Astrocyte (in vitro differentiated cells and primary cell): ENCODE measurements around the gene BARX2. TPM values are rescaled to one million over a fixed set of nuclear protein-coding genes. Genes with fewer than 3 reads are reported as not detected.

Source experiments
- DNase-seq: peaks from one replicate; pipeline ENCODE4 v3.0.0-alpha.2; 2010; ENCODE audit warnings: low read depth
- FAIRE-seq: peaks from 2 replicates; lab custom pipeline; 2011; peaks lifted over from hg19 to GRCh38; lab: Jason Lieb, UNC
- H2AFZ ChIP-seq: 2 replicates; pipeline ENCODE4 v1.6.0; 2012; ENCODE audit warnings: low read depth, low read length, inconsistent platforms
- H3K27ac ChIP-seq: 2 replicates; pipeline ENCODE4 v1.5.1; 2011; ENCODE audit warnings: low read depth, low read length, inconsistent platforms
- H3K27me3 ChIP-seq: 2 replicates; pipeline ENCODE4 v1.6.0; 2011; ENCODE audit warnings: low read length, inconsistent platforms; ENCODE audit not compliant: insufficient read depth
- H3K36me3 ChIP-seq: 2 replicates; pipeline ENCODE4 v1.5.1; 2011; ENCODE audit warnings: low read length, inconsistent platforms; ENCODE audit not compliant: insufficient read depth
- H3K4me1 ChIP-seq: 2 replicates; pipeline ENCODE4 v1.5.1; 2011; ENCODE audit warnings: low read length, inconsistent platforms; ENCODE audit not compliant: insufficient read depth
- H3K4me2 ChIP-seq: 2 replicates; pipeline ENCODE4 v1.6.0; 2012; ENCODE audit warnings: low read length, inconsistent platforms
- H3K4me3 ChIP-seq: 2 replicates; pipeline ENCODE4 v1.5.1; 2011; ENCODE audit warnings: low read depth, mild to moderate bottlenecking, low read length, inconsistent platforms; ENCODE audit not compliant: insufficient read depth
- H3K79me2 ChIP-seq: 2 replicates; pipeline ENCODE4 v1.6.0; 2012; ENCODE audit warnings: mild to moderate bottlenecking, low read length, inconsistent platforms; ENCODE audit not compliant: insufficient read depth
- H3K9ac ChIP-seq: 2 replicates; pipeline ENCODE4 v1.6.0; 2012; ENCODE audit warnings: mild to moderate bottlenecking, low read length, inconsistent platforms
- H3K9me3 ChIP-seq: 2 replicates; pipeline ENCODE4 v1.5.1; 2012; ENCODE audit warnings: low read depth, mild to moderate bottlenecking, low read length, inconsistent platforms; ENCODE audit not compliant: insufficient read depth
- H4K20me1 ChIP-seq: 2 replicates; pipeline ENCODE4 v1.6.0; 2012; ENCODE audit warnings: low read length, inconsistent platforms; ENCODE audit not compliant: insufficient read depth
- H3K27ac Mint-ChIP-seq: one replicate; pipeline ENCODE4 v1.8.0; 2021; ENCODE audit warnings: mild to moderate bottlenecking, mixed read lengths; ENCODE audit not compliant: unreplicated experiment
- H3K27me3 Mint-ChIP-seq: one replicate; pipeline ENCODE4 v1.8.0; 2021; ENCODE audit warnings: low read depth, mixed read lengths; ENCODE audit not compliant: unreplicated experiment
- H3K36me3 Mint-ChIP-seq: one replicate; pipeline ENCODE4 v1.8.0; 2021; ENCODE audit warnings: low read depth, mixed read lengths; ENCODE audit not compliant: unreplicated experiment
- H3K4me1 Mint-ChIP-seq: one replicate; pipeline ENCODE4 v1.8.0; 2021; ENCODE audit warnings: low read depth, mixed read lengths; ENCODE audit not compliant: unreplicated experiment
- H3K4me3 Mint-ChIP-seq: one replicate; pipeline ENCODE4 v1.8.0; 2021; ENCODE audit warnings: mild to moderate bottlenecking, moderate library complexity, mixed read lengths; ENCODE audit not compliant: unreplicated experiment
- H3K9me3 Mint-ChIP-seq: one replicate; pipeline ENCODE4 v1.8.0; 2021; ENCODE audit warnings: mild to moderate bottlenecking, mixed read lengths; ENCODE audit not compliant: unreplicated experiment
- EZH2 ChIP-seq: IDR thresholded peaks from 2 replicates; pipeline ENCODE4 v1.6.1; 2012; ENCODE audit warnings: mild to moderate bottlenecking, low read length, inconsistent platforms; ENCODE audit not compliant: insufficient read depth
- total RNA-seq: library from RNA; stranded (reverse); gene quantifications from 2 replicates; pipeline ENCODE4 v1.2.1, GENCODE V29; 2021
- TF ChIP-seq, protein P1 (sequence below): IDR thresholded peaks from 2 replicates; pipeline ENCODE4 v1.5.1; 2011; ENCODE audit warnings: low read depth, mild to moderate bottlenecking, inconsistent platforms, low read length, moderate library complexity; ENCODE audit not compliant: insufficient read depth

Gene BARX2
- total RNA-seq, 1 donor from 2014 or later, result not detected

DNA sequence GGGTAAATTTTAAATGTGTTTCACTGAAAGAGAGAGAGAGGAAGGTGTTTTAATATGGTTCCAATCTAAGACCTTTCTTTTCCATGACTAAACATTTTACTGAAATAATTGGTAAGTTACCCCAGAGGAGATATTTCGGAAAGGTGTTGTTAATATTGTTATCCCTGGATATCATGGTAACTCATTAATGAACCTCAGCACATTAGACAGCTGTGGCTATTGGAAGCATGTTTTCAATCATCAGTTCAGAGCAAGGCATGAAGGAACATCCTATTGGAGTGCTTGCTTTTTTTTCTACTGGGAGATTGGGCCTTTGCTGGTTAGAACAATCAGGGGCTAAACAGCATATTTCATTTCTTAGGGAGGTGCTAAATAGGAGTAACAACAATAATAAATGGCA, 11.8 kb downstream of the BARX2 start:
- H3K36me3 Mint-ChIP-seq, result no peaks in the 10 kb centered on the region
- Histone ChIP-seq H3K9me3 (no peaks in the 10 kb centered on the region), H3K79me2 (no peaks in the 10 kb centered on the region), H3K9ac (no peak overlapping the region), H2AFZ (no peak overlapping the region), H3K4me3 (no peak overlapping the region), H3K27me3 (peaks cover 10% of the 10 kb centered on the region), H3K4me1 (no peaks in the 10 kb centered on the region), H3K36me3 (no peaks in the 10 kb centered on the region), H3K4me2 (no peak overlapping the region), H4K20me1 (no peaks in the 10 kb centered on the region), H3K27ac (no peak overlapping the region)
- DNase-seq (no peak), FAIRE-seq (no peak)
- no peak overlapping the region for H3K27ac Mint-ChIP-seq
- TF ChIP-seq, protein P1, sequence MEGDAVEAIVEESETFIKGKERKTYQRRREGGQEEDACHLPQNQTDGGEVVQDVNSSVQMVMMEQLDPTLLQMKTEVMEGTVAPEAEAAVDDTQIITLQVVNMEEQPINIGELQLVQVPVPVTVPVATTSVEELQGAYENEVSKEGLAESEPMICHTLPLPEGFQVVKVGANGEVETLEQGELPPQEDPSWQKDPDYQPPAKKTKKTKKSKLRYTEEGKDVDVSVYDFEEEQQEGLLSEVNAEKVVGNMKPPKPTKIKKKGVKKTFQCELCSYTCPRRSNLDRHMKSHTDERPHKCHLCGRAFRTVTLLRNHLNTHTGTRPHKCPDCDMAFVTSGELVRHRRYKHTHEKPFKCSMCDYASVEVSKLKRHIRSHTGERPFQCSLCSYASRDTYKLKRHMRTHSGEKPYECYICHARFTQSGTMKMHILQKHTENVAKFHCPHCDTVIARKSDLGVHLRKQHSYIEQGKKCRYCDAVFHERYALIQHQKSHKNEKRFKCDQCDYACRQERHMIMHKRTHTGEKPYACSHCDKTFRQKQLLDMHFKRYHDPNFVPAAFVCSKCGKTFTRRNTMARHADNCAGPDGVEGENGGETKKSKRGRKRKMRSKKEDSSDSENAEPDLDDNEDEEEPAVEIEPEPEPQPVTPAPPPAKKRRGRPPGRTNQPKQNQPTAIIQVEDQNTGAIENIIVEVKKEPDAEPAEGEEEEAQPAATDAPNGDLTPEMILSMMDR, result no peak
- TF ChIP-seq EZH2, result no peak
- H3K4me1 Mint-ChIP-seq, result peaks cover 8% of the 10 kb centered on the region
- H3K4me3 Mint-ChIP-seq, result no peak overlapping the region
- H3K9me3 Mint-ChIP-seq, result no peaks in the 10 kb centered on the region
- H3K27me3 Mint-ChIP-seq, result peaks cover 19% of the 10 kb centered on the region

DNA sequence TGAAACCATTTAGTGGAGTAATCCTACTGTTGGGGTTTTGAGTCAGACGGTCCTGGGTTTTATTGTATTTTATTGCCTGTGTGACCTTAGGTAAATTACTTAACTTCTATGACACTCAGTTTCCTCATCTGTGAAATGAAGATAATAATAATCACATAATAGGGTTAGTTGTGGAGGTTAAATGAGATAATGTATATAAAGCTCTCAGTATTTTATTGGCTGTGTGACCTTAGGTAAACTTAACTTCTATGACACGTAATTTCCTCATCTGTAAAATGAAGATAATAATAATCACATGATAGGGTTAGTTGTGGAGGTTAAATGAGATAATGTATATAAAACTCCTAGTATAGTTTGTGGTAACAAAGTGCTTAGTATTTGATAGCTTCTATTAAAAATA, 13.2 kb downstream of the BARX2 start:
- no peaks in the 10 kb centered on the region for H3K36me3 Mint-ChIP-seq
- H3K27ac Mint-ChIP-seq, result no peak overlapping the region

DNA sequence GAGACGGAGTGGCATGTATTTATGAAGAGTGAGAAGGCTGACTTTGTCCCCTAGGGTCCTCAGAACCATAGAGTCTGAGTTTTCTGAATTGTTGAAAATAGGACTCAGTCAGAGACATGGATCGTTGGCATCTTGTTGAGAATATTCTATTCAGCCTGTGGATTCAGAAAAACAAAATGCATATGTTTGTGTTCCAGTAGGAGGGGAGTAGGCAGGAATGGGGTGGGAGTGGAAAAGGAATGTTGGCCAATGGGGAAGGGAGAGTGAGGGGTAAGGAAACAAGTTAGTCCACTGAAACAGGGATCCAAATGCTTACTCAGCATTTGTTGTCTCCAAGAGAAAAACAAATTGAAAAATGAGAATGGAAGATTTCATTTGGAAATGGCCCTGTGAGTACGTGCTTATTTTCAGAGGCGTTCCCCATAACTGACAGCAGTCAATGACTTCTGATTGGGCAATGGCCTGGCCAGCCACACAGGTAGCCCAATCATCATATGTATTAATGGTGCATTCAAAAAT, 14.7 kb downstream of the BARX2 start:
- Histone ChIP-seq H4K20me1 (no peaks in the 10 kb centered on the region), H3K27me3 (peaks cover 10% of the 10 kb centered on the region), H3K36me3 (no peaks in the 10 kb centered on the region), H3K4me3 (no peak overlapping the region), H3K27ac (no peak overlapping the region), H3K9me3 (no peaks in the 10 kb centered on the region), H3K9ac (no peak overlapping the region), H3K4me1 (no peaks in the 10 kb centered on the region), H3K4me2 (no peak overlapping the region), H3K79me2 (no peaks in the 10 kb centered on the region), H2AFZ (no peak overlapping the region)
- Mint-ChIP-seq H3K9me3 (no peaks in the 10 kb centered on the region), H3K27ac (no peak overlapping the region), H3K36me3 (no peaks in the 10 kb centered on the region), H3K27me3 (peaks cover 4% of the 10 kb centered on the region), H3K4me1 (peaks cover 8% of the 10 kb centered on the region), H3K4me3 (no peak overlapping the region)
- TF ChIP-seq EZH2, result no peak
- TF ChIP-seq, protein P1, result no peak
- no peak for FAIRE-seq
- DNase-seq, result no peak

More for the DNA sequence above, 13.2 kb downstream of the BARX2 start:
- Histone ChIP-seq H3K27ac (no peak overlapping the region), H3K4me3 (no peak overlapping the region), H3K4me1 (no peaks in the 10 kb centered on the region), H3K27me3 (peaks cover 10% of the 10 kb centered on the region), H3K9me3 (no peaks in the 10 kb centered on the region), H4K20me1 (no peaks in the 10 kb centered on the region), H3K4me2 (no peak overlapping the region), H3K9ac (no peak overlapping the region), H3K79me2 (no peaks in the 10 kb centered on the region), H2AFZ (no peak overlapping the region), H3K36me3 (no peaks in the 10 kb centered on the region)
- peaks cover 9% of the 10 kb centered on the region for H3K27me3 Mint-ChIP-seq
- DNase-seq (no peak), FAIRE-seq (no peak)
- TF ChIP-seq, protein P1, result no peak
- TF ChIP-seq EZH2, result no peak
- no peak overlapping the region for H3K4me3 Mint-ChIP-seq
- peaks cover 8% of the 10 kb centered on the region for H3K4me1 Mint-ChIP-seq
- H3K9me3 Mint-ChIP-seq, result no peaks in the 10 kb centered on the region
